Omental fat pad (tissue), 4 donors: ENCODE results near the gene GLI3. TPM values are rescaled to one million over a fixed set of nuclear protein-coding genes. Genes with fewer than 3 reads are reported as not detected.

Experiments used
- ATAC-seq: fragments of 150-250 bp; one replicate; pipeline ENCODE4 v1.9.1; 2016; ENCODE audit warnings: mild to moderate bottlenecking, moderate library complexity; ENCODE audit not compliant: low FRiP score
- DNase-seq: peaks from one replicate; pipeline ENCODE4 v3.0.0-alpha.2; 2019; ENCODE audit warnings: low spot score
- CTCF ChIP-seq, 3 donors: fragments of 450-650 bp; IDR thresholded peaks; one replicate each; pipeline ENCODE4 v1.5.1; 2016 to 2017; ENCODE audit warnings: antibody characterized with exemption in 3 of 3, mild to moderate bottlenecking in 3 of 3, moderate library complexity in 2 of 3
- total RNA-seq, 4 donors: library from RNA; depleted of rRNA; stranded (reverse); fragments of >200 nt; gene quantifications; one replicate each; pipeline ENCODE4 v1.1.0, GENCODE V29; 2016

GLI3 gene
- total RNA-seq, 4 donors from 2014 or later, result 10.0 to 19.2 (median 14.6) TPM

- TF ChIP-seq CTCF (IDR thresholded peaks at IDR 0.05), result no peak
- no peak for ATAC-seq
- DNase-seq, result no peak
Observed at GRCh38 chr7:42012786-42013360, 224.1 kb downstream of the GLI3 start.

GRCh38 chr7:42012313-42012712 lies 224.7 kb downstream of the GLI3 start:
- TF ChIP-seq CTCF (IDR thresholded peaks at IDR 0.05), result no peak
- DNase-seq (no peak), ATAC-seq (no peak)

GRCh38 chr7:42011846-42012245 lies 225.2 kb downstream of the GLI3 start:
- DNase-seq (no peak), ATAC-seq (no peak)
- TF ChIP-seq CTCF (IDR thresholded peaks at IDR 0.05), result no peak

- TF ChIP-seq CTCF (IDR thresholded peaks at IDR 0.05), result no peak
- DNase-seq, result no peak
- no peak for ATAC-seq
Observed at GRCh38 chr7:42010751-42011150, 226.3 kb downstream of the GLI3 start.

- no peak for TF ChIP-seq CTCF (IDR thresholded peaks at IDR 0.05)
- DNase-seq (no peak), ATAC-seq (no peak)
Observed at GRCh38 chr7:42006801-42007513, 230.1 kb downstream of the GLI3 start.

- no peak for ATAC-seq
Observed at GRCh38 chr7:42002654-42003053, 234.4 kb downstream of the GLI3 start.

More at GRCh38 chr7:42002654-42003053, 234.4 kb downstream of the GLI3 start:
- no peak for DNase-seq
- TF ChIP-seq CTCF (IDR thresholded peaks at IDR 0.05), result no peak
